Thyroid gland (tissue), 4 donors: Measurements from ENCODE around the gene ZNF385C.

ENCODE experiments used
- CTCF ChIP-seq, 6 experiments: fragments of 200-600 bp in 3 of 6; fragments of 450-650 bp in 3 of 6; sonication (generic) in 3 of 6; IDR thresholded peaks; one replicate each; pipeline ENCODE4 v1.5.1; 2016 to 2019; ENCODE audit warnings: antibody characterized with exemption in 6 of 6, mild to moderate bottlenecking in 2 of 6, inconsistent platforms in 1 of 6, moderate library complexity in 1 of 6
- POLR2A ChIP-seq, 2 donors: fragments of 450-650 bp; IDR thresholded peaks; one replicate each; pipeline ENCODE4 v1.6.1; 2017; ENCODE audit warnings: antibody characterized with exemption in 2 of 2, mild to moderate bottlenecking in 2 of 2, moderate library complexity in 1 of 2

- no peak for TF ChIP-seq CTCF (IDR thresholded peaks at IDR 0.05)
- no peak for TF ChIP-seq POLR2A (IDR thresholded peaks at IDR 0.05)
Measured at GRCh38 chr17:42114118-42114517, 15.8 kb upstream of the ZNF385C start.
